Gastrocnemius medialis (tissue), 4 donors: Measurements from ENCODE around the gene PEX12.

ENCODE experiments used
- POLR2A ChIP-seq, 2 donors: fragments of 450-650 bp; IDR thresholded peaks; one replicate each; pipeline ENCODE4 v1.6.1; 2017; ENCODE audit warnings: antibody characterized with exemption in 2 of 2, mild to moderate bottlenecking in 2 of 2, moderate library complexity in 2 of 2
- TF ChIP-seq, protein P1 (sequence below), 5 experiments: fragments of 450-650 bp in 3 of 5; fragments of 200-600 bp in 2 of 5; sonication (generic) in 2 of 5; IDR thresholded peaks in 4 of 5; conservative IDR thresholded peaks in 1 of 5; 1 replicate in 4 of 5; 2 replicates in 1 of 5; pipeline ENCODE4 v1.5.1; 2016 to 2019; ENCODE audit warnings: antibody characterized with exemption in 5 of 5, mild to moderate bottlenecking in 3 of 5, moderate library complexity in 3 of 5

DNA sequence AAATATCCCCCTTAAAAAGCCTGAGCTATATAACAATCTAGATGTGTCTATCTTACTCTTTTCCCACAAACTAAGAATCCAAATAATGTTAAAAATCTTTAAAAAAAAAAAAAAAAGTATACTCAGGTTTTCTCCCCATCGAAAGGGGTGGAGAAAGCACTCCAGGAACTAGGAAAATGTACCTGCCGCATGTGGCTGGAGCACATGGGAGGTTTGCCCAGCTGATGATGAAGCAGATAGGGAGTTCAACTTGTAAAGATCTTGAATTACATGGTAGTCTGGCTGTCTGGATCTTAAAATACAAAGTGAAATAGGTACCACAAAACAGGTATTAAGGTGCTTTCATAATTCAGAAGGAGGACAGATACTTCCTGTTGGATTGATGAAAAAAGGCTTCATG, 9.0 kb downstream of the PEX12 start:
- TF ChIP-seq, protein P1, sequence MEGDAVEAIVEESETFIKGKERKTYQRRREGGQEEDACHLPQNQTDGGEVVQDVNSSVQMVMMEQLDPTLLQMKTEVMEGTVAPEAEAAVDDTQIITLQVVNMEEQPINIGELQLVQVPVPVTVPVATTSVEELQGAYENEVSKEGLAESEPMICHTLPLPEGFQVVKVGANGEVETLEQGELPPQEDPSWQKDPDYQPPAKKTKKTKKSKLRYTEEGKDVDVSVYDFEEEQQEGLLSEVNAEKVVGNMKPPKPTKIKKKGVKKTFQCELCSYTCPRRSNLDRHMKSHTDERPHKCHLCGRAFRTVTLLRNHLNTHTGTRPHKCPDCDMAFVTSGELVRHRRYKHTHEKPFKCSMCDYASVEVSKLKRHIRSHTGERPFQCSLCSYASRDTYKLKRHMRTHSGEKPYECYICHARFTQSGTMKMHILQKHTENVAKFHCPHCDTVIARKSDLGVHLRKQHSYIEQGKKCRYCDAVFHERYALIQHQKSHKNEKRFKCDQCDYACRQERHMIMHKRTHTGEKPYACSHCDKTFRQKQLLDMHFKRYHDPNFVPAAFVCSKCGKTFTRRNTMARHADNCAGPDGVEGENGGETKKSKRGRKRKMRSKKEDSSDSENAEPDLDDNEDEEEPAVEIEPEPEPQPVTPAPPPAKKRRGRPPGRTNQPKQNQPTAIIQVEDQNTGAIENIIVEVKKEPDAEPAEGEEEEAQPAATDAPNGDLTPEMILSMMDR (IDR thresholded peaks at IDR 0.05 in 4 of 5, conservative IDR thresholded peaks at IDR 0.05 in 1 of 5), result no peak
- TF ChIP-seq POLR2A (IDR thresholded peaks at IDR 0.05), result no peak
